Omental fat pad (tissue), 4 donors: Measurements from ENCODE around the gene OR2F1. TPM values are rescaled to one million over a fixed set of nuclear protein-coding genes. Genes with fewer than 3 reads are reported as not detected.

ENCODE experiments used
- ATAC-seq: fragments of 150-250 bp; one replicate; pipeline ENCODE4 v1.9.1; 2016; ENCODE audit warnings: mild to moderate bottlenecking, moderate library complexity; ENCODE audit not compliant: low FRiP score
- DNase-seq: peaks from one replicate; pipeline ENCODE4 v3.0.0-alpha.2; 2019; ENCODE audit warnings: low spot score
- total RNA-seq, 4 donors: library from RNA; depleted of rRNA; stranded (reverse); fragments of >200 nt; gene quantifications; one replicate each; pipeline ENCODE4 v1.1.0, GENCODE V29; 2016
- TF ChIP-seq, protein P1 (sequence below), 3 donors: fragments of 450-650 bp; IDR thresholded peaks; one replicate each; pipeline ENCODE4 v1.5.1; 2016 to 2017; ENCODE audit warnings: antibody characterized with exemption in 3 of 3, mild to moderate bottlenecking in 3 of 3, moderate library complexity in 2 of 3

The OR2F1 gene
- total RNA-seq, 4 donors from 2014 or later, result not detected

GRCh38 chr7:143974459-143974858 lies 19.8 kb downstream of the OR2F1 start:
- ATAC-seq (no peak), DNase-seq (no peak)
- TF ChIP-seq, protein P1, sequence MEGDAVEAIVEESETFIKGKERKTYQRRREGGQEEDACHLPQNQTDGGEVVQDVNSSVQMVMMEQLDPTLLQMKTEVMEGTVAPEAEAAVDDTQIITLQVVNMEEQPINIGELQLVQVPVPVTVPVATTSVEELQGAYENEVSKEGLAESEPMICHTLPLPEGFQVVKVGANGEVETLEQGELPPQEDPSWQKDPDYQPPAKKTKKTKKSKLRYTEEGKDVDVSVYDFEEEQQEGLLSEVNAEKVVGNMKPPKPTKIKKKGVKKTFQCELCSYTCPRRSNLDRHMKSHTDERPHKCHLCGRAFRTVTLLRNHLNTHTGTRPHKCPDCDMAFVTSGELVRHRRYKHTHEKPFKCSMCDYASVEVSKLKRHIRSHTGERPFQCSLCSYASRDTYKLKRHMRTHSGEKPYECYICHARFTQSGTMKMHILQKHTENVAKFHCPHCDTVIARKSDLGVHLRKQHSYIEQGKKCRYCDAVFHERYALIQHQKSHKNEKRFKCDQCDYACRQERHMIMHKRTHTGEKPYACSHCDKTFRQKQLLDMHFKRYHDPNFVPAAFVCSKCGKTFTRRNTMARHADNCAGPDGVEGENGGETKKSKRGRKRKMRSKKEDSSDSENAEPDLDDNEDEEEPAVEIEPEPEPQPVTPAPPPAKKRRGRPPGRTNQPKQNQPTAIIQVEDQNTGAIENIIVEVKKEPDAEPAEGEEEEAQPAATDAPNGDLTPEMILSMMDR (IDR thresholded peaks at IDR 0.05), result no peak

DNA sequence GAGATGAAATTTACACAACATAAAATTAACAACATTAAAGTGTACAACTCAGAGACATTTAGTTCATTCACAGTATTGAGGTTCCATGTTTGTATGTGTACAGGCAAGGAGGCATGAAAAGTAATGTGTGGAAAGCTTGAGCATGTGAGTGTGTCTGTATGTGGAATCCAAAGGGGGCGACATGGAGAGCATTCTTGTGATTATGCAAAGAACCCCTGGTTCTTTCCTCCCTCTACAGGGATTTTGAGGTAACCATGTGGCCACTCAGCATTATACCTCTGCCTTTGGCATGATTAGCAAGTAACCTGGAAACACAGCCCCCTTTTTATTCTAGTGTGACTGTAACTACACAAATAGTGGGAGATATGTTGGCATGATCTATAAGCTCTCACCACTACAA lies 21.0 kb downstream of the OR2F1 start:
- TF ChIP-seq, protein P1 (IDR thresholded peaks at IDR 0.05), result no peak
- DNase-seq (no peak), ATAC-seq (no peak)

DNA sequence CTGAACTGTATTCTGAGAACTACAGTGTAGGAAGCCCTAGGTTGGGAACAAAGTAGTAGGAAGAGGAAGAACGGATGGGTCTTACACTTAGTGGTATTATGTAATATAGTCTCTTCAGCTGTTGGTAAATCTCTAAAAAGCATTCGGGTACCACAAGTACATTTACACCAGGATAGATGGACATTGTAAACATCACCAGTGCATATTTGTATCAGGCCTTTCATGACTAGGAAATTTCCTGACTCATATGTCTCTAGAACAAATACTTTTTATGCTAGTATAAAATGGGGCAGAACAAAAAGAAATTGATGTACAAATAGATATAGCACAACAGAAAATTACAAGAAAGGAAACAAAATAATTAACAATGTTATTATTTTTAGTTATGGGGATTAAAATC lies 23.9 kb downstream of the OR2F1 start:
- ATAC-seq, result no peak

DNA sequence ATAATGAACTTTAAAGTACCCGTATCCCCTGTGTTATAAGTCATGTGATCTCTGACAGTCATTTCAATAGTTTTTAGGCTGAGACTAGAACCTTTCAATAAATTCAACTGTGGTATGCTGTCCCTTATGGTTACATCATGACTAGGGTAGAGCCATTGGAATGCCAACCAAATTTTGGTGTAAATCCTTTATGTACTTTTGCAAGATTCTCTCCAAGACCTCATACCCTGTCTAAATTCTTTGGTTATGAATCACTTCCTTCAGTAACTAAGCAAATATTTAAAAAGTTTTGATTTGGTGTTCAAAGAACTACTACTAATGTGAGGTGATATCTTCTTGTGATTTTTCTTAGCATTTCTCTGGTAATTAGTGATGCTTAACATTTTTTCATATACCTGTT lies 24.7 kb downstream of the OR2F1 start:
- ATAC-seq, result no peak
- DNase-seq, result no peak
- TF ChIP-seq, protein P1 (IDR thresholded peaks at IDR 0.05), result no peak

More for the DNA sequence above, 23.9 kb downstream of the OR2F1 start:
- DNase-seq, result no peak
- TF ChIP-seq, protein P1 (IDR thresholded peaks at IDR 0.05), result no peak

- TF ChIP-seq, protein P1 (IDR thresholded peaks at IDR 0.05), result no peak
- ATAC-seq (no peak), DNase-seq (no peak)
Observed at GRCh38 chr7:143979998-143980397, 25.4 kb downstream of the OR2F1 start.

GRCh38 chr7:143980746-143981510 lies 26.3 kb downstream of the OR2F1 start:
- no peak for DNase-seq
- TF ChIP-seq, protein P1 (IDR thresholded peaks at IDR 0.05), result no peak
- no peak for ATAC-seq

DNA sequence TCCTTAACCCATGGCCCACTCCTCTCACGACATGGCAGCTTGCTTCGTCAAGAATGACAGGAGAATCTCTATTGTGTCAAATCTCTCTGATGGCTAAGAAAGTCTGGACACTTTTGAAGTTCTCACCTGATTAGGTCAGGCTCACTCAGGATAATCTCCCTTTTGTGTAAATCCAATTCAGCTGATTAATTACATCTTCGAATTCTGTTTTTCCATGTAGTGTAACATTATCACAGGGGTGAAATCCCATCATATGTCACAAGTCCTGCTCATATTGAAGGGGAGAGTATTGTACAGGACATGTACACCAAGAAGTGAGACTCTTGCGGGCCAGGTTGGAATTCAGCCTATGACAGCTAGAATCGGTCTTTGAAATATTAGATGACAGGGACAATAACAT lies 29.3 kb downstream of the OR2F1 start:
- ATAC-seq (no peak), DNase-seq (no peak)
- TF ChIP-seq, protein P1 (IDR thresholded peaks at IDR 0.05), result no peak
